ENCODE data around the gene SEPTIN3. TPM values are rescaled to one million over a fixed set of nuclear protein-coding genes. Genes with fewer than 3 reads are reported as not detected.

SEPTIN3 gene
- total RNA-seq, 1 experiment from 2014 or later: 3.6 TPM

DNA sequence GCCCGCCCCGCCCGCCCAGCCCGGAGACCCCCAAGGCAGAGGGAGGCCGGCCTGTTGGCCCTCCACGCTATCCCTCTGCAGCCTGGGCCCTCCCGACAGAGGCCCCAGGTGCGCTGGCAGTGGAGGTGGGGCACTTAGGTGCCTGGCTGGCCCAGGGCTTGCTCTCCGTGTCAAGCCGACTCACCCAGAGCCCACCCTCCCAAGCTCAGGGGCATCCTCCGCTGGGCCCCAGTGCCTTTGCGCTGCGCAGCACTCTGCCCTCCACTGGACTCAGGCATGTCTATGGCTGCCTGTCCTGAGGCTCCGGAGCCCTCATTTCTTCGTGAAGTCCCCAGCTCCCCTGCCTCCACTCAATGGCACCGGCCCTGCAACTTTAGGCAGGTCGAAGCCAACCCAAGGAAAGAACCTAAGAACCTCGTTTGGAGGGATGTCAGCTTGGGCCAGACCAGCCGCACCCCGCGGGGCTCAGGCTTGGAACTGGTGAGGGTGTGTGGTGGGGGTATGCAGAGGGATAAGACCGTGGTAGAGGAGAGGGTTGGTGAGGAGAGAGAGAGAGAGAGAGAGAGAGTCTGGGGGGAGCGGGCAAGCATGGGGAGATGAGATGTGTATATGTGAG lies 11.2 kb upstream of the SEPTIN3 start:
- no peaks in the 10 kb centered on the region for H3K9me3 ChIP-seq (ENCODE audit: low read depth, low read length, poor library complexity, severe bottlenecking)
- ChIA-PET CTCF (no interaction called here), POLR2A (ENCODE audit: low non-redundant PET) (no interaction called here)
- no TSS peak for BruUV-seq (replicated peaks)
- TF ChIP-seq, protein P1, sequence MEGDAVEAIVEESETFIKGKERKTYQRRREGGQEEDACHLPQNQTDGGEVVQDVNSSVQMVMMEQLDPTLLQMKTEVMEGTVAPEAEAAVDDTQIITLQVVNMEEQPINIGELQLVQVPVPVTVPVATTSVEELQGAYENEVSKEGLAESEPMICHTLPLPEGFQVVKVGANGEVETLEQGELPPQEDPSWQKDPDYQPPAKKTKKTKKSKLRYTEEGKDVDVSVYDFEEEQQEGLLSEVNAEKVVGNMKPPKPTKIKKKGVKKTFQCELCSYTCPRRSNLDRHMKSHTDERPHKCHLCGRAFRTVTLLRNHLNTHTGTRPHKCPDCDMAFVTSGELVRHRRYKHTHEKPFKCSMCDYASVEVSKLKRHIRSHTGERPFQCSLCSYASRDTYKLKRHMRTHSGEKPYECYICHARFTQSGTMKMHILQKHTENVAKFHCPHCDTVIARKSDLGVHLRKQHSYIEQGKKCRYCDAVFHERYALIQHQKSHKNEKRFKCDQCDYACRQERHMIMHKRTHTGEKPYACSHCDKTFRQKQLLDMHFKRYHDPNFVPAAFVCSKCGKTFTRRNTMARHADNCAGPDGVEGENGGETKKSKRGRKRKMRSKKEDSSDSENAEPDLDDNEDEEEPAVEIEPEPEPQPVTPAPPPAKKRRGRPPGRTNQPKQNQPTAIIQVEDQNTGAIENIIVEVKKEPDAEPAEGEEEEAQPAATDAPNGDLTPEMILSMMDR (conservative IDR thresholded peaks at IDR 0.05; ENCODE audit: low read depth, low read length): no peak
- no peak for TF ChIP-seq EZH2 (IDR thresholded peaks at IDR 0.05; ENCODE audit: borderline replicate concordance, low read depth, low read length, poor library complexity, severe bottlenecking)
- no peak overlapping the region for H3K27ac ChIP-seq (ENCODE audit: low read depth, low read length, poor library complexity, severe bottlenecking)
- H3K4me3 ChIP-seq (ENCODE audit: low read depth, low read length, poor library complexity, severe bottlenecking): no peak overlapping the region
- H3K27me3 ChIP-seq (replicated peaks; ENCODE audit: insufficient read depth, low read depth, low read length, poor library complexity): no peaks in the 10 kb centered on the region
- no peaks in the 10 kb centered on the region for H3K36me3 ChIP-seq (ENCODE audit: insufficient read depth, low read length, poor library complexity, severe bottlenecking)
- DNase-seq (ENCODE audit: low spot score): no peak
- peaks cover 9% of the 10 kb centered on the region for H3K4me1 ChIP-seq (ENCODE audit: insufficient read depth, low read length, poor library complexity, severe bottlenecking)
- intact Hi-C loops (cut with micrococcal nuclease; ENCODE audit: unreplicated experiment): no loop called here

DNA sequence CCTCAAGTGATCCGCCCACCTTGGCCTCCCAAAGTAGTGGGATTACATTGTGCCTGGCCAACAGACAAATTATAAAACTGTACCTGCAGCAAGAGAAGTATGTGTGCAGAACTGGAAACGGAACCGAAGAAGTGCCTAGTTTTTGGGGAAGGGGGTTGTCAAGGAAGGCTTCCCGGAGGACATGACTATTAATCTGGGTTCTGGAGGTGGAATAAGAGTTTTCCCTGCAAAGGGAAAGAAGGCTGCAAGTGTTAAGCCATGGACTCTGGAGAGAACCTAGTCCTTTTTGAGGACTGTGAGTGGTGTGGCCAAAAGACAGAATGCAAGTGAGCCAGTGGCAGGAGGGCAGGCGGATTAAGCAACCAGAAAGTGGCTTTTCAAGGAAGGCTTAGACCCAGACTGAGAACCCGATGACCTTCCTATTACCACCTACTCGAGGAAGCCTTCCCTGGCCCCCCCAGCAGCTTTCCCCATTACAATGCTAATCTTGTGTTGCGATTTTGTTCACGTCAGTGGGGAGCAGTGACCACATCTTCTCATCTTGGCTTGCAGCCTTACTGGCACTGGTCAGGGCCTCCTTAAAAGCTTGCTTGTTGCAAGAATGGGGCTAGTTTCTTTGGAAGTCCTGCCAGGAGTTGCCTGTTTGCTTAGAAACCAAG lies 5.7 kb upstream of the SEPTIN3 start:
- no TSS peak for BruUV-seq (replicated peaks)
- intact Hi-C loops (cut with micrococcal nuclease; ENCODE audit: unreplicated experiment): no loop called here
- Histone ChIP-seq H3K4me3 (ENCODE audit: low read depth, low read length, poor library complexity, severe bottlenecking) (no peak overlapping the region), H3K27me3 (replicated peaks; ENCODE audit: insufficient read depth, low read depth, low read length, poor library complexity) (no peaks in the 10 kb centered on the region), H3K27ac (ENCODE audit: low read depth, low read length, poor library complexity, severe bottlenecking) (no peak overlapping the region), H3K36me3 (ENCODE audit: insufficient read depth, low read length, poor library complexity, severe bottlenecking) (no peaks in the 10 kb centered on the region), H3K9me3 (ENCODE audit: low read depth, low read length, poor library complexity, severe bottlenecking) (no peaks in the 10 kb centered on the region), H3K4me1 (ENCODE audit: insufficient read depth, low read length, poor library complexity, severe bottlenecking) (peaks cover 14% of the 10 kb centered on the region)
- ChIA-PET POLR2A (ENCODE audit: low non-redundant PET) (no interaction called here), CTCF (no interaction called here)
- no peak for TF ChIP-seq EZH2 (IDR thresholded peaks at IDR 0.05; ENCODE audit: borderline replicate concordance, low read depth, low read length, poor library complexity, severe bottlenecking)
- TF ChIP-seq, protein P1 (conservative IDR thresholded peaks at IDR 0.05; ENCODE audit: low read depth, low read length): no peak
- DNase-seq (ENCODE audit: low spot score): no peak

DNA sequence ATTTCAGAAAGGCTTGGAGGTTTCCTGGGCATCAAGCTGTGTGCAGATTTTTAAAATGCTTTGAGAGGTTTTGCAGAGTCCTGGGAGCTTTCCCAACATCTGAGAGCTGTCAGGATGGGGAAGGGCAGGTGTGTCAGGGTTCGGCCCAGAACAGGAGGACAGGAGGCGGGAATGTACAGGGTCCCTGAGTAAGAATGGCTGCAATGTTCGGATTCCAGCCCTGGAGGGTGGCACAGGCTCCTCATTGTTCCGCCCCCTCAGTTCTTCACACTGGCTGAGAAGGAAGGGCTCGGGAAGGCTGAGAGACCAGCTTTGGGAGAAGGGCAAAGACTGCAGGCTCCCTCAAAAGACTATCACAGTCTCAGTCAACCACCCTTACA lies 5.1 kb upstream of the SEPTIN3 start:
- no peak for DNase-seq (ENCODE audit: low spot score)
- CTCF ChIA-PET: interaction anchor here (0.5 kb wide), 1 partner anchor 21 kb away, joined by 3 read pairs; no protein-coding TSS in a partner anchor
- Histone ChIP-seq H3K4me1 (ENCODE audit: insufficient read depth, low read length, poor library complexity, severe bottlenecking) (peaks cover 19% of the 10 kb centered on the region), H3K27ac (ENCODE audit: low read depth, low read length, poor library complexity, severe bottlenecking) (no peak overlapping the region), H3K4me3 (ENCODE audit: low read depth, low read length, poor library complexity, severe bottlenecking) (no peak overlapping the region), H3K27me3 (replicated peaks; ENCODE audit: insufficient read depth, low read depth, low read length, poor library complexity) (no peaks in the 10 kb centered on the region), H3K36me3 (ENCODE audit: insufficient read depth, low read length, poor library complexity, severe bottlenecking) (no peaks in the 10 kb centered on the region), H3K9me3 (ENCODE audit: low read depth, low read length, poor library complexity, severe bottlenecking) (no peaks in the 10 kb centered on the region)
- BruUV-seq (replicated peaks): no TSS peak
- TF ChIP-seq, protein P1 (conservative IDR thresholded peaks at IDR 0.05; ENCODE audit: low read depth, low read length): no peak
- no peak for TF ChIP-seq EZH2 (IDR thresholded peaks at IDR 0.05; ENCODE audit: borderline replicate concordance, low read depth, low read length, poor library complexity, severe bottlenecking)
- POLR2A ChIA-PET (ENCODE audit: low non-redundant PET): no interaction called here
- intact Hi-C loops (cut with micrococcal nuclease; ENCODE audit: unreplicated experiment): no loop called here

All from A673 (cell line).